Activated CD4-positive, CD25-positive, alpha-beta regulatory T cell treated with anti-CD3 and anti-CD28 coated beads, Interleukin-2, amount 50 U/mL, for 72 hours (primary cell): ENCODE results near the gene PIGU.

ENCODE experiments used
- DNase-seq: peaks from one replicate; pipeline ENCODE4 v3.0.0; 2021

The PIGU gene

GRCh38 chr20:34654207-34654744 is 22.6 kb downstream of the PIGU start:
- no peak for DNase-seq

- DNase-seq = no peak
Measured at GRCh38 chr20:34651200-34651599, 25.7 kb downstream of the PIGU start.

GRCh38 chr20:34647737-34648136 is 29.2 kb downstream of the PIGU start:
- no peak for DNase-seq

- DNase-seq = no peak
Measured at GRCh38 chr20:34644951-34645350, 31.9 kb downstream of the PIGU start.

GRCh38 chr20:34644345-34644744 is 32.5 kb downstream of the PIGU start:
- no peak for DNase-seq

GRCh38 chr20:34643928-34644327 is 33.0 kb downstream of the PIGU start:
- no peak for DNase-seq

- no peak for DNase-seq
Measured at GRCh38 chr20:34642009-34642408, 34.9 kb downstream of the PIGU start.

- no peak for DNase-seq
Measured at GRCh38 chr20:34639755-34640222, 37.1 kb downstream of the PIGU start.

- no peak for DNase-seq
Measured at GRCh38 chr20:34638532-34638931, 38.4 kb downstream of the PIGU start.

- no peak for DNase-seq
Measured at GRCh38 chr20:34638039-34638292, 38.9 kb downstream of the PIGU start.

- no peak for DNase-seq
Measured at GRCh38 chr20:34637245-34638038, 39.5 kb downstream of the PIGU start.

GRCh38 chr20:34636648-34637047 is 40.2 kb downstream of the PIGU start:
- no peak for DNase-seq

- DNase-seq = no peak
Measured at GRCh38 chr20:34634392-34634791, 42.5 kb downstream of the PIGU start.

GRCh38 chr20:34632870-34633452 is 43.9 kb downstream of the PIGU start:
- DNase-seq = no peak

- no peak for DNase-seq
Measured at GRCh38 chr20:34629904-34630303, 47.0 kb downstream of the PIGU start.

- no peak for DNase-seq
Measured at GRCh38 chr20:34629342-34629741, 47.5 kb downstream of the PIGU start.

GRCh38 chr20:34628026-34628425 is 48.9 kb downstream of the PIGU start:
- DNase-seq = no peak

GRCh38 chr20:34627458-34627857 is 49.4 kb downstream of the PIGU start:
- DNase-seq = no peak

GRCh38 chr20:34626992-34627391 is 49.9 kb downstream of the PIGU start:
- DNase-seq = no peak

GRCh38 chr20:34624629-34625028 is 52.3 kb downstream of the PIGU start:
- DNase-seq = no peak

- DNase-seq = no peak
Measured at GRCh38 chr20:34622821-34623451, 54.0 kb downstream of the PIGU start.

- no peak for DNase-seq
Measured at GRCh38 chr20:34621383-34622367, 55.2 kb downstream of the PIGU start.

- DNase-seq = no peak
Measured at GRCh38 chr20:34621036-34621343, 55.9 kb downstream of the PIGU start.
